ENCODE results near the gene ZDHHC8.

The ZDHHC8 gene

DNA sequence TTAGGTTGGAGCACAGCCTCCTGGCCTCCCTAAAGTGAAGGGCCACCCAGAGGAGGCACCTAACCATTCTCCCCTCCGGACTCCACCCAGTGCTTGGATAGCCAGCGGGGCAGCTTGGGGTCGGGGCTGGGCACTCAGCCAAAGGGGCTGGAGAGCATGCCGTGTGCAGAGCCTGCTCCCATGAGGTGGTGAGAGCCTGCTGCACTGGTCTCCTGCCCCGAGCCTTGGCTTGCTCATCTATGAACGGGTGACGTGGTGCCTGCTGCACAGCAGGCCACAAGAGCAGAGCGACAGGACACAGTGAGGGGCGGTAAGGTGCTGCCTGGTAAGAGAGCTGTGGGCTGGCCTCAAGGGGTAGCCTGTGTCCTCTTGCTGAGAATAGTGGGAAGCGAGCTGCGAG is 33.3 kb downstream of the ZDHHC8 start:
- H3K4me3 ChIP-seq (ENCODE audit: low read depth, low read length): no peak overlapping the region
- TF ChIP-seq, protein P1, sequence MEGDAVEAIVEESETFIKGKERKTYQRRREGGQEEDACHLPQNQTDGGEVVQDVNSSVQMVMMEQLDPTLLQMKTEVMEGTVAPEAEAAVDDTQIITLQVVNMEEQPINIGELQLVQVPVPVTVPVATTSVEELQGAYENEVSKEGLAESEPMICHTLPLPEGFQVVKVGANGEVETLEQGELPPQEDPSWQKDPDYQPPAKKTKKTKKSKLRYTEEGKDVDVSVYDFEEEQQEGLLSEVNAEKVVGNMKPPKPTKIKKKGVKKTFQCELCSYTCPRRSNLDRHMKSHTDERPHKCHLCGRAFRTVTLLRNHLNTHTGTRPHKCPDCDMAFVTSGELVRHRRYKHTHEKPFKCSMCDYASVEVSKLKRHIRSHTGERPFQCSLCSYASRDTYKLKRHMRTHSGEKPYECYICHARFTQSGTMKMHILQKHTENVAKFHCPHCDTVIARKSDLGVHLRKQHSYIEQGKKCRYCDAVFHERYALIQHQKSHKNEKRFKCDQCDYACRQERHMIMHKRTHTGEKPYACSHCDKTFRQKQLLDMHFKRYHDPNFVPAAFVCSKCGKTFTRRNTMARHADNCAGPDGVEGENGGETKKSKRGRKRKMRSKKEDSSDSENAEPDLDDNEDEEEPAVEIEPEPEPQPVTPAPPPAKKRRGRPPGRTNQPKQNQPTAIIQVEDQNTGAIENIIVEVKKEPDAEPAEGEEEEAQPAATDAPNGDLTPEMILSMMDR (IDR thresholded peaks at IDR 0.05; ENCODE audit: low read depth, low read length, missing control alignments): no peak
- in situ Hi-C loops (cut with HindIII; ENCODE audit: low sequenced_read_pairs): no loop called here
- DNase-seq (ENCODE audit: low read depth): no peak

DNA sequence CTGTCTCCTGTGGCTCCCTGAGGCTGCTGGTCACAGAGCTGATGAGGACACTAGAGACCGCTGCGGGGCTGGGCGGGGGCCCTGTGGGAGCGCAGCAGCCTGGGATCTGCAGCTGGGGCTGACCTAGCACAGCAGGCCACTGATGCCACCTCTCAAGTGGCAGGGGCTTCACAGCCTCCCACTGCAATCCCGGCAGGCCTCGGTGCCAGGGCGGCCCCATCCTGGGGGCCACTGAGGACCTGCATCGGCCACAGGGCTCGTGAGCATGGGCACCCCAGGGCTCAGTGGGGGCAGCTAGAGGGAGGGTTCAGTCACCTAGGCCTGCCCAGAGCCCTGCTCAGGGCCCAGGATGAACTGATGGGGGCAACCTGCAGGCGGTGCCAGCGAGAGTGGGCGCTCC is 33.8 kb downstream of the ZDHHC8 start:
- H3K4me3 ChIP-seq (ENCODE audit: low read depth, low read length): no peak overlapping the region
- in situ Hi-C loops (cut with HindIII; ENCODE audit: low sequenced_read_pairs): no loop called here
- no peak for DNase-seq (ENCODE audit: low read depth)
- TF ChIP-seq, protein P1 (IDR thresholded peaks at IDR 0.05; ENCODE audit: low read depth, low read length, missing control alignments): no peak

DNA sequence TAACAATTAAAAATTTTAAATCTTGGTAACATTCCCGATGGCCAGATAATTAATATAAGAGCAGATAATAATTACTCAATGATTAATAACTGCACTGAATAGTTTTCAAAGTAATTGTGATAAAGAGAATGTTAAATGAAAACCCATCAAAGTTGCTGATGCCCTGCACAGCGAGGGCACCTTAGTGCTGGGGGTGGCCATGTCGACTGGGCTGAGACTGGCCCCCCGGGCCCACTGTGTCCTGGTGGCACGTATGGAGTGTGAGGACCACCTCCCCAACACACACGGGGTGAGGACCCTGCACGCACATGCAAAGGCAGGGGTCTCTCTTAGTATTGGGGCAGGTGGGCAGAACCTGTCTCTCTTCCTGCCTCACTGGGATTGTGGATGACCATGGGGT is 34.3 kb downstream of the ZDHHC8 start:
- in situ Hi-C loops (cut with HindIII; ENCODE audit: low sequenced_read_pairs): no loop called here

DNA sequence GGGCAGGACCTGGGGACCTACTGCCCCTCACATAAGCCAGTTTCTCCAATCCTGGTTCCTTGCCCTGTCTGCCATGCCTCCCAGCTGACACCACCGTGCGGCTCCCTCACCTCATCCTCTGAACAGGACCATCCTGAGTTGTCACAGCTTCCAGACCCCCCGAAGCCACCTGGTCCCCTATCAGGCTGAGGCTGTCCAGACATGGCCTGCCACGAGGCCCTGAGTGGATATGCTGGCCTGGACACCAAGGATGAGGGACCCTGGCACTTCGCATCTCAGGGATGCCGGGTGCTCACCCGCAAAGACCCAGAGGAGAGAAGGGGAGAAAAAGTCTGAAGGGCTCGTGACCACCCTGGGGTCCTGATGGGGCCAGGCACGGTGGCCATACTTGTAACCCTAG is 35.1 kb downstream of the ZDHHC8 start:
- TF ChIP-seq, protein P1 (IDR thresholded peaks at IDR 0.05; ENCODE audit: low read depth, low read length, missing control alignments): no peak
- in situ Hi-C loops (cut with HindIII; ENCODE audit: low sequenced_read_pairs): no loop called here
- no peak overlapping the region for H3K4me3 ChIP-seq (ENCODE audit: low read depth, low read length)
- no peak for DNase-seq (ENCODE audit: low read depth)

More for the DNA sequence above, 34.3 kb downstream of the ZDHHC8 start:
- H3K4me3 ChIP-seq (ENCODE audit: low read depth, low read length): no peak overlapping the region
- no peak for DNase-seq (ENCODE audit: low read depth)
- TF ChIP-seq, protein P1 (IDR thresholded peaks at IDR 0.05; ENCODE audit: low read depth, low read length, missing control alignments): no peak

DNA sequence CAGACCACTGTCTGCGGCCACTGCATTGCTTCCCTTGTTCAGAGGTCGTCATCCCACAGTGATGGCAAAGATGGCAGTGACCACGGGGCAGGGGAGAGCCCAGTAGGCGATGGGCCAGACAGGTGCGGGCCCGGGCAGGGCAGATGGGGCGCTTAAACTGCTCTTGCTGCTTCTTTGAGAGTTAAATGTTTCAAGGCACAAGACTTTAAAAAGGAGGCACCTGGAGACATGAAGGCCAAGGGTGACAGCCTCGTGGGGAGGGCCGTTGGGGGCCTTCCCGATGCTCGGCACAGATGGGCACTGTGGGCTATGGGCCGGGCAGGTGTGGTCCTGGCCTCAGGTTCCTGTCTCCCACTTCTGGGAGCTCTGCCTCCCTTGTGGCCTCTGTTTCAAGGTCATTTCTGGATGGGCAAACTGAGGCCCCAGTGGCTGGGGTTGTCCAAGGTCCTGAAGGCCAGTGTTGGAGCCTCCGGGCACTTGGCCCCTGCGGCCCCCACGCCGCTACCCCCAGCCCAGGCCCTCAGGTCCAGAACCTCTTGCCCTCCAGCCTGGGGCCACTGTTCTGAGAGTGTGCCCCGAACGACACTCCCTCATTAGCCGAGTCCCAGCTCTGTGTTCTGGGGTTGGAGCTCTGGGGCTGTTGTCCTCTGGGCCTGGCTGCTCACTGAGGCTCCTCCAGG is 36.2 kb downstream of the ZDHHC8 start:
- no peak for DNase-seq (ENCODE audit: low read depth)
- TF ChIP-seq, protein P1 (IDR thresholded peaks at IDR 0.05; ENCODE audit: low read depth, low read length, missing control alignments): no peak
- no peak overlapping the region for H3K4me3 ChIP-seq (ENCODE audit: low read depth, low read length)
- in situ Hi-C loops (cut with HindIII; ENCODE audit: low sequenced_read_pairs): no loop called here

DNA sequence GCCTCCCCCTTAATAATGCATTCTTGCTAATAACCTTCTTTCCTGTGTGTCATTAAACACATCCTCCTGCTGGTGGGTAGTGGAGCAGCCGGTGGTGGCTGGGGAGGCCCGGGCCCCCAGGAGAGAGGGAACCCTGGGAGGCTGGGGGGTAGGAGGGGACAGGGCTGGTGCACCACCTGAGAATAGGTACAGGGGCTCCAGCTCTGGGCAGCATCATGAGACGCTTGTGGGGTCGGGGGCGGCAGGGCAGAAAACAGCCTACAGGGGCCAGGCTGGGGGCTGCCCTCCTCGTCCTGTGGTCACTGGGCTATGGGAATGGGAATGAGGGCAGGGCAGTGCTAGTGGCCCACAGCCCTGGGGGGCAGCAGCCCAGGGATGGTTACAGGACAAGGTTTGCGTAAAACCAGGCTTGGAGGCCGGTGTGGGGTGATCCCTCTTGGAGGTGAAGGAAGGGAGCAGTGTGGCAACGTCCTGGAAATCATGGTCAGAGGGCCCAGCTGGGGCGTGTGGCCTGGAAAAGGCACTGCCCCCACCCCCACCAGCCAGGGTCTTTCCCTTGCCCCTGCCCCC is 37.7 kb downstream of the ZDHHC8 start:
- TF ChIP-seq, protein P1 (IDR thresholded peaks at IDR 0.05; ENCODE audit: low read depth, low read length, missing control alignments): no peak
- no peak for DNase-seq (ENCODE audit: low read depth)
- H3K4me3 ChIP-seq (ENCODE audit: low read depth, low read length): no peak overlapping the region
- in situ Hi-C loops (cut with HindIII; ENCODE audit: low sequenced_read_pairs): no loop called here
